ENCODE measurements around the gene BCAT1. TPM values are rescaled to one million over a fixed set of nuclear protein-coding genes. Genes with fewer than 3 reads are reported as not detected.

Gene BCAT1
- total RNA-seq, 3 donors from 2014 or later (not counting 1 experiment from before 2014, with no cell fraction given), result 0.61 to 4.4 (median 1.3) TPM

GRCh38 chr12:24823808-24824515 is 124.9 kb downstream of the BCAT1 start:
- Mint-ChIP-seq H3K36me3 (no peaks in the 10 kb centered on the region), H3K4me3 (no peak overlapping the region), H3K27me3 (ENCODE audit: low read depth in 2 of 2) (no peaks in the 10 kb centered on the region), H3K4me1 (no peaks in the 10 kb centered on the region), H3K9me3 (no peaks in the 10 kb centered on the region), H3K27ac (no peak overlapping the region)
- H3K27ac ChIP-seq (ENCODE audit: low read length), result no peak overlapping the region
- H3K4me1 ChIP-seq (ENCODE audit: control insufficient read depth, insufficient read depth, low read length), result no peaks in the 10 kb centered on the region
- no peak for TF ChIP-seq CTCF (IDR thresholded peaks at IDR 0.05)
- H3K36me3 ChIP-seq (ENCODE audit: control insufficient read depth, insufficient read depth, low read length), result no peaks in the 10 kb centered on the region
- 61% methylated on average over 4 of the region's 5 CpGs for WGBS (ENCODE audit: insufficient coverage)
- no peaks in the 10 kb centered on the region for H3K27me3 ChIP-seq (ENCODE audit: control insufficient read depth, insufficient read depth, low read length)
- no peak for ATAC-seq
- intact Hi-C loops (cut with micrococcal nuclease), result no loop called here
- H3K9me3 ChIP-seq (ENCODE audit: control insufficient read depth, insufficient read depth, low read length), result no peaks in the 10 kb centered on the region
- H3K4me3 ChIP-seq (ENCODE audit: low read length), result no peak overlapping the region
- no peak for DNase-seq

- no peak overlapping the region for H3K4me3 Mint-ChIP-seq
- Histone ChIP-seq H3K36me3 (ENCODE audit: control insufficient read depth, insufficient read depth, low read length) (no peaks in the 10 kb centered on the region), H3K9me3 (ENCODE audit: control insufficient read depth, insufficient read depth, low read length) (no peaks in the 10 kb centered on the region), H3K27ac (ENCODE audit: low read length) (no peak overlapping the region), H3K27me3 (ENCODE audit: control insufficient read depth, insufficient read depth, low read length) (no peaks in the 10 kb centered on the region), H3K4me1 (ENCODE audit: control insufficient read depth, insufficient read depth, low read length) (no peaks in the 10 kb centered on the region), H3K4me3 (ENCODE audit: low read length) (no peak overlapping the region)
- no peaks in the 10 kb centered on the region for H3K27me3 Mint-ChIP-seq (ENCODE audit: low read depth in 2 of 2)
- H3K27ac Mint-ChIP-seq, result no peak overlapping the region
- H3K4me1 Mint-ChIP-seq, result no peaks in the 10 kb centered on the region
- no peaks in the 10 kb centered on the region for H3K9me3 Mint-ChIP-seq
- TF ChIP-seq CTCF (IDR thresholded peaks at IDR 0.05), result no peak
- ATAC-seq (no peak), DNase-seq (no peak)
- WGBS (ENCODE audit: insufficient coverage), result 73% methylated on average over 2 of the region's 5 CpGs
- no peaks in the 10 kb centered on the region for H3K36me3 Mint-ChIP-seq
- intact Hi-C loops (cut with micrococcal nuclease), result no loop called here
Observed at GRCh38 chr12:24822121-24822899, 126.6 kb downstream of the BCAT1 start.

GRCh38 chr12:24821691-24822090 is 127.2 kb downstream of the BCAT1 start:
- intact Hi-C loops (cut with micrococcal nuclease), result no loop called here
- H3K4me3 ChIP-seq (ENCODE audit: low read length), result no peak overlapping the region
- no peak for DNase-seq

More at GRCh38 chr12:24821691-24822090, 127.2 kb downstream of the BCAT1 start:
- Mint-ChIP-seq H3K36me3 (no peaks in the 10 kb centered on the region), H3K9me3 (no peaks in the 10 kb centered on the region), H3K27ac (no peak overlapping the region), H3K27me3 (ENCODE audit: low read depth in 2 of 2) (no peaks in the 10 kb centered on the region), H3K4me1 (no peaks in the 10 kb centered on the region), H3K4me3 (no peak overlapping the region)
- WGBS (ENCODE audit: insufficient coverage), result 74% methylated on average over 3 of the region's 3 CpGs
- Histone ChIP-seq H3K4me1 (ENCODE audit: control insufficient read depth, insufficient read depth, low read length) (no peaks in the 10 kb centered on the region), H3K27me3 (ENCODE audit: control insufficient read depth, insufficient read depth, low read length) (no peaks in the 10 kb centered on the region), H3K27ac (ENCODE audit: low read length) (no peak overlapping the region), H3K36me3 (ENCODE audit: control insufficient read depth, insufficient read depth, low read length) (no peaks in the 10 kb centered on the region), H3K9me3 (ENCODE audit: control insufficient read depth, insufficient read depth, low read length) (no peaks in the 10 kb centered on the region)
- TF ChIP-seq CTCF (IDR thresholded peaks at IDR 0.05), result no peak
- no peak for ATAC-seq

Data from natural killer cell (primary cell).